ENCODE measurements around the gene HLF. TPM values are rescaled to one million over a fixed set of nuclear protein-coding genes. Genes with fewer than 3 reads are reported as not detected.
"Not testable (repeated sequence)": the region's sequence is repeated elsewhere in the genome, so short reads cannot be mapped to it uniquely, and the experiment has no call there.

The HLF gene
- polyA plus RNA-seq, 1 experiment: not detected

GRCh38 chr17:55324296-55324978 lies 59.7 kb downstream of the HLF start:
- Histone ChIP-seq H3K9me3 (ENCODE audit: control insufficient read depth, insufficient read depth, low read length) (no peaks in the 10 kb centered on the region), H3K27me3 (ENCODE audit: control insufficient read depth, insufficient read depth, low read length) (peaks cover 3% of the 10 kb centered on the region), H3K4me3 (ENCODE audit: low read depth, low read length) (no peak overlapping the region), H3K27ac (ENCODE audit: low read depth, low read length) (no peak overlapping the region)
- CTCF ChIA-PET: no interaction called here
- POLR2A ChIA-PET: no interaction called here
- no peak for DNase-seq (ENCODE audit: low read depth, low spot score)
- no peak for TF ChIP-seq CTCF (IDR thresholded peaks at IDR 0.05; ENCODE audit: low read depth, low read length)

GRCh38 chr17:55325406-55325805 lies 60.6 kb downstream of the HLF start:
- H3K4me3 ChIP-seq (ENCODE audit: low read depth, low read length): no peak overlapping the region
- no peak for TF ChIP-seq CTCF (IDR thresholded peaks at IDR 0.05; ENCODE audit: low read depth, low read length)
- H3K9me3 ChIP-seq (ENCODE audit: control insufficient read depth, insufficient read depth, low read length): no peaks in the 10 kb centered on the region
- DNase-seq (ENCODE audit: low read depth, low spot score): no peak
- H3K27me3 ChIP-seq (ENCODE audit: control insufficient read depth, insufficient read depth, low read length): peaks cover 3% of the 10 kb centered on the region
- ChIA-PET POLR2A (no interaction called here), CTCF (interaction anchor here (1.0 kb wide), 1 partner anchor 9 kb away, joined by 3 read pairs; no protein-coding TSS in a partner anchor)
- H3K27ac ChIP-seq (ENCODE audit: low read depth, low read length): no peak overlapping the region

- Histone ChIP-seq H3K9me3 (ENCODE audit: control insufficient read depth, insufficient read depth, low read length) (no peaks in the 10 kb centered on the region), H3K27ac (ENCODE audit: low read depth, low read length) (no peak overlapping the region), H3K27me3 (ENCODE audit: control insufficient read depth, insufficient read depth, low read length) (peaks cover 3% of the 10 kb centered on the region), H3K4me3 (ENCODE audit: low read depth, low read length) (no peak overlapping the region)
- no peak for TF ChIP-seq CTCF (IDR thresholded peaks at IDR 0.05; ENCODE audit: low read depth, low read length)
- CTCF ChIA-PET: interaction anchor here (1.0 kb wide), 1 partner anchor 9 kb away, joined by 3 read pairs; no protein-coding TSS in a partner anchor
- POLR2A ChIA-PET: no interaction called here
- DNase-seq (ENCODE audit: low read depth, low spot score): no peak
Measured at GRCh38 chr17:55326030-55326429, 61.3 kb downstream of the HLF start.

GRCh38 chr17:55327225-55328088 lies 62.7 kb downstream of the HLF start:
- Histone ChIP-seq H3K4me3 (ENCODE audit: low read depth, low read length) (no peak overlapping the region), H3K9me3 (ENCODE audit: control insufficient read depth, insufficient read depth, low read length) (no peaks in the 10 kb centered on the region), H3K27me3 (ENCODE audit: control insufficient read depth, insufficient read depth, low read length) (peaks cover 3% of the 10 kb centered on the region), H3K27ac (ENCODE audit: low read depth, low read length) (no peak overlapping the region)
- TF ChIP-seq CTCF (IDR thresholded peaks at IDR 0.05; ENCODE audit: low read depth, low read length): no peak
- CTCF ChIA-PET: no interaction called here
- POLR2A ChIA-PET: no interaction called here
- no peak for DNase-seq (ENCODE audit: low read depth, low spot score)

- H3K9me3 ChIP-seq (ENCODE audit: control insufficient read depth, insufficient read depth, low read length); DNase-seq (ENCODE audit: low read depth, low spot score); POLR2A ChIA-PET; H3K27me3 ChIP-seq (ENCODE audit: control insufficient read depth, insufficient read depth, low read length); H3K27ac ChIP-seq (ENCODE audit: low read depth, low read length); CTCF ChIA-PET; H3K4me3 ChIP-seq (ENCODE audit: low read depth, low read length): not testable (repeated sequence)
Measured at GRCh38 chr17:55328514-55328913, 63.8 kb downstream of the HLF start.

All from AG04450 (cell line).